NCI-H510A (cell line): ENCODE results near the gene COG5.

Experiments
- DNase-seq: peaks from one replicate; lab custom pipeline; 2025; lab: John Stamatoyannopoulos, UW

The COG5 gene

GRCh38 chr7:107181172-107181571 is 382.5 kb downstream of the COG5 start:
- no peak for DNase-seq

- no peak for DNase-seq
Observed at GRCh38 chr7:107180378-107180777, 383.3 kb downstream of the COG5 start.

GRCh38 chr7:107179326-107180164 is 384.2 kb downstream of the COG5 start:
- DNase-seq = no peak

- no peak for DNase-seq
Observed at GRCh38 chr7:107173691-107174406, 389.9 kb downstream of the COG5 start.

DNA sequence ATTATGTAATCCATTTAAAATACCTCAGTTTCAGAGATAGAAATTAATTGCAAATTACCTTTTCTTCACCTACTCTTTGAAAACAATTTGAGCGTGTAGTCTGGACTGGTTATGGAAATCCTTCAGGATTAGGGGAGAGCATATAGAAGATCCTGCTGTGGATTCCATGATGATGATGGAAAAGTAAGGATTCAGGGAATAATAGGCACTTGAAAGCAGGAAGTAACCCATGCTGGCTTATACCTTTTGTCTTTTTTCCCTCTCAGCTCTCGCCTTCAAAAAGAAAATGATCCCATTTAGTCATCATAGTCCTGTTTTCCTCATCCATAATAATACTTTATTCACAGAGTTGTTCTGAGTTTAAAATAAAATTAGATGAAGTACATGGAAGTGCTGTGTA is 390.5 kb downstream of the COG5 start:
- no peak for DNase-seq

DNA sequence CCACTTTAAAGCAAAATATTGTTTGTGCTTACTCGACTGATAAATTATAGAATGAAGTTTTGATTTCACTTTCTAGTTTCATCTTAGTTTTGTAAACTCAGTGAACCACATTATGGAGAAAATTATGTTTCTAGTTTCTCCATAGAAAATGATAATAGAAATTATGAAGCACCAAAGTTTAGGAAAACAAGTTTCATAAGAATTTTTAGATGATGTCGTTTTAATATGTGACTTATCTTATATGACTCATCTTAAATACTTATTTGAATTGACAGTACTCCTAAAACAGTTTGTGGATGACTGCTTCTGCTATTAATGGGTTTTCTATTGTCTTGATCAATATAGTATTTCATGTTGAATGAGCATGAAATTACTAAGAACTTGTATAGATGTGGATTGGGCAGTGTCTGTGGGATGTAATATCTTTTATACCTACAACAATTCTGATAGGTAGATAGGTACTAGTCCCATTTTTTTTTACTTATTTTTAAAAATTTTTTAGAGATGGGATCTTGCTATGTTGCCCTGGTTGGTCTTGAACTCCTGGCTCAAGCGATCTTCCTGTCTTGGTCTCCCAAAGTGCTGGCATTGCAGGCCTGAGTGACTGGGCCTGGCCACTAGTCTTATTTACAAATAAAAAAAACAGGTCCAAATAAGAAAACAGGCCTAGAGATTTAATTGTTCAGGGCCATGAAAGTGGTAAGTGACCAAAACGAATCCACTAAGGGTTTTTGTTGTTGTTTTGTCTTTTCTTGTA is 391.3 kb downstream of the COG5 start:
- no peak for DNase-seq

DNA sequence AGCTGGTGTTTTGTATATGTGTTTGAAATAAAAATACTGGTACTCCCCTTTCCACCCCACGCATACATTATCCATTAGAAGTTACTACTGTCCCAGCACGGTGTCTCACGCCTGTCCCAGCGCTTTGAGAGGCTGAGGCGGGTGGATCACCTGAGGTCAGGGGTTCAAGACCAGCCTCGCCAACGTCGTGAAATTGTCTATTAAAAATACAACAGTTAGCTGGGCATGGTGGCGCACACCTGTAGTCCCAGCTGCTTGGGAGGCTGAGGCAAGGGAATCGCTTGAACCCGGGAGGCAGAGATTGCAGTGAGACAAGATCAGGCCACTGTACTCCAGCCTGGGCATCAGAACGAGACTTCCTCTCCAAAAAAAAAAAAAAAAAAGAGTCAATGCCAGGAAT is 392.2 kb downstream of the COG5 start:
- DNase-seq = no peak

GRCh38 chr7:107170051-107170915 is 393.4 kb downstream of the COG5 start:
- no peak for DNase-seq

DNA sequence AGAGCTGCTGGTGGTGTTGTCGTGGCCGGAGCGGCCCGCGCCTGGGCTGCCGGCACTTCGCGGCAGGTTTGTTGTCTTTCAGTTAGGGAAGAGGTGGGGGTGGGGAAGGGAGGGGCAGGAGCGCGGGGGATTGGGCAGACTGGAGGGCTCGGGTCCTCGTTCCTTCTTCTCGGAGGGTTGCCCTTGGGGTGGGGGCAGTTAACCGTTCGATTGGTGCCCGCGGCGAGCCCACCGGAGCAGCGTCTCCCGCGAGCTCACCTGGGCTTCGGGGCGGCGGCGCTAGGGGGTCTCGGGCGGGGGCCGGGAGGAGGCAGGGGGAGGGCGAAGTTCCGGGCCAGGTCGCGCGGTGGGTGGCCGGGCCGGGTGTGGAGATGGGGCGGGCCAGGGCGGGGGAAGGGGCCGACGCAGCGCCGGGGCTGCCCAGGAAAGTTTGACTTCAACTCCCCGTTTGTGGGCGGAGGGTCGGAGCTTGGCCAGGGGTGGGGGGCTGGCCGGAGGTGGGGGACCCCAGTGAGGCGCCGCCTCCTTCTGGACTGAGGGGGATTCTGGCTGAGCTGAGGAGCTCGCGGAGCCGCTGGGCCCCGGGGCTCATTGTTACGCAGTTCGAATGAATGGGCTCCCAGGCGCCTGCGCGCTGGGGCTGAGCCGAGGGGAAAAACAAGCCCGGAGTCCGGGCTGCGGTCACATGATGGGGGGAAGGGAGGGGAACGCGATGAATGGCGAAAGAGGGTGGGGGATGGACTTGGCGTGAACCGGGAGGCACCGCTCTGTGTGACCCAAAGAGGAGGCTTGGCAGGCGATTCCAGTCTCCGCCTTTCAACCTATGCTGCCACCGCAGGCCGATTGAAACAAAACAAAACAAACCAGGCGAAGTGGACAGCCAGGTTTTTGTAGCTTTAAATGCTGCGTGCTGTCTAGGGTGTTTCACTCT is 394.3 kb downstream of the COG5 start:
- peak; percentile 85 for DNase-seq

- DNase-seq = peak; percentile 90
Observed at GRCh38 chr7:107168233-107169119, 395.2 kb downstream of the COG5 start, which contains the start of gene HBP1. HBP1 (plus strand) TSS chr7:107169003; CDS start chr7:107179894, 10,891 bp downstream.

DNA sequence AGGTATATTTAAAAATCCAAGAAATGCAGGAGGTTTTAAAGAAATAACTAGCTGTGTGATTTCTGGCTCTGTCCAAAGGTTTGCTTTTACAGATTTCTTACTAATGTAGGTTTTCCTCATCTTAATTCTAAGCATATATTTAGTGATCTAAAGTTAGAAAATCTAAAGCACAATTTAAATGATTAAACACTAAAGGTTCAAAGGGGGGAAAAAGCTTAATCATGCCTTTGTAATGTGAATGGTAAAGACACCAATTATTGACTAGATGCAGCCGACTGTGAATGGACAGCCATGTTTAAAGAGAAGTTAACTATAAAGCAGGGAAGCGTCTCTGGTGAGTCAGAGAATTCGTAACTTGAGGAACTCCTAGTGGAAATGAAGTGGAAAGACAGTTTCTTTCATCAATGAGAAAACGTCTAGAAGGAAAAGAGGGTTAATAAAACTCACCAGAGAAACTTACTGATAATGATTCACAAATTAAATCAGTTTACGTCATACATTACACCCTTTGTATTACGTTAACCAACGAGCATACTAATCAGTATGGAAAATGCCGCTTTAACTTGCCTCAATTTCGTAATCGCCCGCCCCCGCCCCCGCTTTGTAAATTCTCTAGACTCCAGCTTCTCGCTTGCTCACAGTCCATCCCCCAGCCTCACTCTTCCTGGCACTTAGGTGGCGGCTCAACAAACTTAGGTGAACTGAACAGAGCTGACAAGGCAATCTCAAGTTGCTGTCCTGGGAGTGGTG is 396.1 kb downstream of the COG5 start:
- peak; percentile 28 for DNase-seq

DNA sequence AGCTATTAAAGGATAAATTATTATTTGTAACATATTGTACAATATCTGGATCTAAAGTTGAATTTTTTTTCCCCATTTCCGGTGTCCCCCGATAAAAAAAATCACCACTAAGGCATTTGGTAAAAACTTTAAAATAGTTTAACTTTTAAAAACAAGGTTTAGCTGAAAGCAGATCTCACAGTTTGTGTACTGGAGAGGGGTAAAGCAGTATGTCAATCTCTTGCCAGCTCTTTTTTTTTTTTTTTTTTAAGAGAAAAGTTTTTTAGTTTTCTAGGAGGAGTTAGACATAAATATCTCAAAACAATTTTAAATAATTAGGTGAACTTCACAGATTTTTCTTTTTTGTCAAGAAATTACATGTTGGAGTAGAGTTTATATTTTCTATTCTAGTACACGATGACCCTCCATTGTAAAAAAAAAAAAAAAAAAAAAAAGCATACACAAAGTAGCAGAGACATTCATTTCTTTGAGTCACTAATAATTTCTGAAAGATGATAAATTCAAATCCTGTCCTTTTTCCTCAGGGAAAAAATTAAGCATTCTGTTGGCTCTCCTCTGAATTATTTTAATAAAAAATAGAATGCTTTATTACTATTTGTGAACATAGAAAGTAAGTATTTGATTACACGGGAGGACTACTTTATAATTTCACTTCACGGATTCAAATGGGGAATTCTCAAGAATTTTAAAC is 396.8 kb downstream of the COG5 start:
- DNase-seq = no peak

GRCh38 chr7:107165341-107165740 is 398.4 kb downstream of the COG5 start:
- DNase-seq = no peak

- DNase-seq = no peak
Observed at GRCh38 chr7:107164092-107164491, 399.6 kb downstream of the COG5 start.

GRCh38 chr7:107162475-107162874 is 401.2 kb downstream of the COG5 start:
- no peak for DNase-seq

DNA sequence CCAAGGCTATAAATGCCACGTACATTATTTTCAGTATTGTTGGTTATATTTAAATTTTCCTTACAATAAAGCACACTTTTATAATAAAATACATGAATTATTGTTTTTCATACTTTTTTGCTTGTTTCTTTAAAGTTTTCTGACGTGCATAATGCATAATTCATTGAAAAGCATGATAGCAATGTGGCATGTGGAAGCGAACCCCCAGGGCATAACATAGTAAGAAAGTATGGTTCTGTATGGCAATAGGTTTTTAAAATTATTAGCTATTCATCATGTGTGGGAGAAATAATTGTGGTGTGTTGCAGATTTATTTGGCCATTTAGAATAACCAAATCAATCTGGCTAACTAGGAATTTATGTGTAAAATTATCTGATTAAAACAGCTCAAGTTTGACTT is 402.3 kb downstream of the COG5 start:
- DNase-seq = no peak

DNA sequence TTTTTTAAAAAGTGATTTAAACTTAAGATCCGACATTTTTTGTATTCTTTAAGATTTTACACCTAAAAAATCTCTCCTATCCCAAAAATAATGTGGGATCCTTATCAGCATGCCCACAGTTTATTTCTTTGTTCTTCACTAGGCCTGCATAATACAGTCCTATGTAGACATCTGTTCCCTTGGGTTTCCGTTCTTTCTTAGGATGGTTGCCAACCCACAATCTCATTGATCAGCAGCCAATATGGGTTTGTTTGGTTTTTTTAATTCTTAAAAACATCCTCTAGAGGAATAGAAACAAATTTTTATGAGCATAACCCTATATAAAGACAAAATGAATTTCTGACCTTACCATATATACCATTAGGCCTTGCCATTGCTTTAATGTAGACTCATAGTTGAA is 403.3 kb downstream of the COG5 start:
- DNase-seq = no peak

DNA sequence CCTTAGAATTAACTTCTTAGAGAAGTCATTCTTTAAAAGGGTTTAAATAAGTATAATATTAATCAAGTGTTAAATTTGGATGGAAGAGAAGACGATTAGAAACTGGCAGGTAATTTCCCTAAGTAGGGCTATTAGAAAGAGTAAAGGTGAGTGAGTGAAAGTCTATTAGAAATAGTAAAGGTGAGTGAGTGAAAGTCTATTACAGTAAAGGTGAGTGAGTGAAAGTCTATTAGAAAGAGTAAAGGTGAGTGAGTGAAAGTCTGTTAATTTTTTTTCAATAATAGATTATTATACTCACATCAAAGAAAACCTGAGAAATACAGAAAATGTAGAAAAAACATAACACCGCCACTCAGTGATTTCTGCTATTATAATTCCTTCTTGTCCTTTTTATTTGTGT is 405.7 kb downstream of the COG5 start:
- DNase-seq = no peak
